HEK293 (cell line): ENCODE results near the gene PURB.
A peak's percentile ranks its signal among the peaks of the same experiment; 100 is the strongest.

Source experiments
- CTCF ChIA-PET: fragments of 350-600 bp; formaldehyde crosslinking; extraction: SDS; loops from one replicate; lab custom pipeline; 2021; ENCODE audit warnings: antibody characterized with exemption; lab: Yijun Ruan, JAX
- POLR2A ChIA-PET: fragments of 300-600 bp; formaldehyde crosslinking; extraction: SDS; loops from one replicate; lab custom pipeline; 2020; ENCODE audit warnings: antibody characterized with exemption, inconsistent platforms; lab: Yijun Ruan, JAX
- H3K27ac ChIP-seq: fragments of 200-500 bp; sonication (Bioruptor generic); 2 replicates; pipeline ENCODE4 v1.5.1; 2014; ENCODE audit warnings: low read depth, low read length, control low read depth, inconsistent platforms; ENCODE audit errors: extremely low read depth
- H3K36me3 ChIP-seq, 2 experiments: fragments of 200-500 bp in 1 of 2; sonication (Bioruptor generic) in 1 of 2; 1 replicate in 1 of 2; 2 replicates in 1 of 2; pipeline ENCODE4 v1.5.1; 2014 to 2017; ENCODE audit warnings: inconsistent platforms in 2 of 2, low read length in 2 of 2; ENCODE audit not compliant: control insufficient read depth in 2 of 2, insufficient read depth in 1 of 2
- H3K4me1 ChIP-seq: fragments of 200-500 bp; sonication (Bioruptor generic); 2 replicates; pipeline ENCODE4 v1.5.1; 2014; ENCODE audit warnings: mild to moderate bottlenecking, low read length, inconsistent platforms; ENCODE audit not compliant: control insufficient read depth, insufficient read depth
- H3K4me3 ChIP-seq: 2 replicates; pipeline ENCODE4 v1.5.1; 2011; ENCODE audit warnings: low read depth, mild to moderate bottlenecking, control low read depth, low read length, moderate library complexity
- H3K9me3 ChIP-seq: fragments of 200-500 bp; sonication (Bioruptor generic); 2 replicates; pipeline ENCODE4 v1.5.1; 2014; ENCODE audit warnings: low read depth, low read length, inconsistent platforms; ENCODE audit not compliant: control insufficient read depth, insufficient read depth
- CTCF ChIP-seq: fragments of 450-650 bp; formaldehyde crosslinking; IDR thresholded peaks from 2 replicates; pipeline ENCODE4 v1.5.1; 2016; ENCODE audit warnings: missing biosample characterization, missing genetic modification characterization
- GFI1B ChIP-seq: fragments of 450-650 bp; formaldehyde crosslinking; IDR thresholded peaks from 2 replicates; pipeline ENCODE4 v1.5.1; 2016; ENCODE audit warnings: missing biosample characterization, missing genetic modification characterization
- PRDM4 ChIP-seq: fragments of 450-650 bp; formaldehyde crosslinking; IDR thresholded peaks from 2 replicates; pipeline ENCODE4 v1.5.1; 2017; ENCODE audit warnings: missing biosample characterization, missing genetic modification characterization
- ZBTB20 ChIP-seq: fragments of 450-650 bp; formaldehyde crosslinking; IDR thresholded peaks from 2 replicates; pipeline ENCODE4 v1.5.1; 2016; ENCODE audit warnings: missing biosample characterization, missing genetic modification characterization
- ZIC2 ChIP-seq: fragments of 450-650 bp; formaldehyde crosslinking; IDR thresholded peaks from 2 replicates; pipeline ENCODE4 v1.5.1; 2016; ENCODE audit warnings: missing biosample characterization, missing genetic modification characterization
- ZNF146 ChIP-seq: fragments of 450-650 bp; formaldehyde crosslinking; IDR thresholded peaks from 2 replicates; pipeline ENCODE4 v1.5.1; 2016; ENCODE audit warnings: missing biosample characterization, missing genetic modification characterization
- ZNF221 ChIP-seq: fragments of 450-650 bp; formaldehyde crosslinking; IDR thresholded peaks from 2 replicates; pipeline ENCODE4 v1.5.1; 2017; ENCODE audit warnings: missing biosample characterization, missing genetic modification characterization, borderline replicate concordance
- ZNF223 ChIP-seq: fragments of 450-650 bp; formaldehyde crosslinking; IDR thresholded peaks from 2 replicates; pipeline ENCODE4 v1.5.1; 2016; ENCODE audit warnings: missing biosample characterization, missing genetic modification characterization
- ZNF280D ChIP-seq: fragments of 450-650 bp; formaldehyde crosslinking; IDR thresholded peaks from 2 replicates; pipeline ENCODE4 v1.5.1; 2016; ENCODE audit warnings: missing biosample characterization, missing genetic modification characterization
- ZNF514 ChIP-seq: fragments of 450-650 bp; formaldehyde crosslinking; IDR thresholded peaks from 2 replicates; pipeline ENCODE4 v1.5.1; 2016; ENCODE audit warnings: missing biosample characterization, missing genetic modification characterization
- ZNF544 ChIP-seq: fragments of 450-650 bp; formaldehyde crosslinking; IDR thresholded peaks from 2 replicates; pipeline ENCODE4 v1.5.0; 2017; ENCODE audit warnings: missing biosample characterization, missing genetic modification characterization
- ZNF629 ChIP-seq: fragments of 450-650 bp; formaldehyde crosslinking; IDR thresholded peaks from 2 replicates; pipeline ENCODE4 v1.5.1; 2017; ENCODE audit warnings: missing biosample characterization, missing genetic modification characterization
- ZNF654 ChIP-seq: fragments of 450-650 bp; formaldehyde crosslinking; IDR thresholded peaks from 2 replicates; pipeline ENCODE4 v1.5.1; 2016; ENCODE audit warnings: low read depth, missing biosample characterization, missing genetic modification characterization
- ZNF664 ChIP-seq: fragments of 450-650 bp; formaldehyde crosslinking; IDR thresholded peaks from 2 replicates; pipeline ENCODE4 v1.5.1; 2016; ENCODE audit warnings: missing biosample characterization, missing genetic modification characterization
- TF ChIP-seq, protein P1 (sequence below): fragments of 450-650 bp; IDR thresholded peaks from 2 replicates; pipeline ENCODE4 v1.5.1; 2018; ENCODE audit warnings: missing biosample characterization, mild to moderate bottlenecking, missing genetic modification characterization
- TF ChIP-seq, protein P2 (sequence below): fragments of 450-650 bp; formaldehyde crosslinking; IDR thresholded peaks from 2 replicates; pipeline ENCODE4 v1.5.1; 2016; ENCODE audit warnings: missing biosample characterization, missing genetic modification characterization
- TF ChIP-seq, protein P3 (sequence below): fragments of 450-650 bp; formaldehyde crosslinking; IDR thresholded peaks from 2 replicates; pipeline ENCODE4 v1.5.1; 2016; ENCODE audit warnings: missing biosample characterization, missing genetic modification characterization

PURB gene

GRCh38 chr7:44918029-44918428, 32.7 kb upstream of the PURB start:
- TF ChIP-seq ZNF223 (tag by site-specific recombination) (no peak), ZNF146 (tag by site-specific recombination) (peak; percentile 62)
- Histone ChIP-seq H3K36me3 (no peaks in the 10 kb centered on the region), H3K9me3 (no peaks in the 10 kb centered on the region), H3K4me3 (no peak overlapping the region), H3K27ac (no peak overlapping the region), H3K4me1 (no peaks in the 10 kb centered on the region)
- ChIA-PET CTCF (interaction anchor here (1.0 kb wide), 1 partner anchor 9 kb away, joined by 3 read pairs; no protein-coding TSS in a partner anchor), POLR2A (no interaction called here)

- Histone ChIP-seq H3K9me3 (no peaks in the 10 kb centered on the region), H3K27ac (no peak overlapping the region), H3K4me3 (no peak overlapping the region), H3K4me1 (no peaks in the 10 kb centered on the region), H3K36me3 (no peaks in the 10 kb centered on the region)
- ChIA-PET POLR2A (interaction anchor here (0.9 kb wide), 1 partner anchor 114 kb away, joined by 3 read pairs; no protein-coding TSS in a partner anchor), CTCF (interaction anchor here (1.1 kb wide), 1 partner anchor 329 kb away, joined by 4 read pairs; no protein-coding TSS in a partner anchor)
- TF ChIP-seq ZIC2 (tag by site-specific recombination) (no peak), ZNF544 (tag by site-specific recombination) (no peak), GFI1B (tag by site-specific recombination) (no peak), ZBTB20 (no peak), ZNF221 (tag by site-specific recombination) (no peak), ZNF629 (tag by site-specific recombination) (no peak), ZNF664 (tag by site-specific recombination) (no peak), PRDM4 (tag by site-specific recombination) (no peak), ZNF654 (tag by site-specific recombination) (no peak), CTCF (no peak), ZNF514 (tag by site-specific recombination) (no peak), ZNF280D (tag by site-specific recombination) (no peak)
- TF ChIP-seq, protein P1, sequence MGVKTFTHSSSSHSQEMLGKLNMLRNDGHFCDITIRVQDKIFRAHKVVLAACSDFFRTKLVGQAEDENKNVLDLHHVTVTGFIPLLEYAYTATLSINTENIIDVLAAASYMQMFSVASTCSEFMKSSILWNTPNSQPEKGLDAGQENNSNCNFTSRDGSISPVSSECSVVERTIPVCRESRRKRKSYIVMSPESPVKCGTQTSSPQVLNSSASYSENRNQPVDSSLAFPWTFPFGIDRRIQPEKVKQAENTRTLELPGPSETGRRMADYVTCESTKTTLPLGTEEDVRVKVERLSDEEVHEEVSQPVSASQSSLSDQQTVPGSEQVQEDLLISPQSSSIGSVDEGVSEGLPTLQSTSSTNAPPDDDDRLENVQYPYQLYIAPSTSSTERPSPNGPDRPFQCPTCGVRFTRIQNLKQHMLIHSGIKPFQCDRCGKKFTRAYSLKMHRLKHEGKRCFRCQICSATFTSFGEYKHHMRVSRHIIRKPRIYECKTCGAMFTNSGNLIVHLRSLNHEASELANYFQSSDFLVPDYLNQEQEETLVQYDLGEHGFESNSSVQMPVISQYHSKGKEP (tag by site-specific recombination) = no peak
- TF ChIP-seq, protein P2, sequence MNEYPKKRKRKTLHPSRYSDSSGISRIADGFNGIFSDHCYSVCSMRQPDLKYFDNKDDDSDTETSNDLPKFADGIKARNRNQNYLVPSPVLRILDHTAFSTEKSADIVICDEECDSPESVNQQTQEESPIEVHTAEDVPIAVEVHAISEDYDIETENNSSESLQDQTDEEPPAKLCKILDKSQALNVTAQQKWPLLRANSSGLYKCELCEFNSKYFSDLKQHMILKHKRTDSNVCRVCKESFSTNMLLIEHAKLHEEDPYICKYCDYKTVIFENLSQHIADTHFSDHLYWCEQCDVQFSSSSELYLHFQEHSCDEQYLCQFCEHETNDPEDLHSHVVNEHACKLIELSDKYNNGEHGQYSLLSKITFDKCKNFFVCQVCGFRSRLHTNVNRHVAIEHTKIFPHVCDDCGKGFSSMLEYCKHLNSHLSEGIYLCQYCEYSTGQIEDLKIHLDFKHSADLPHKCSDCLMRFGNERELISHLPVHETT (tag by site-specific recombination) = no peak
- TF ChIP-seq, protein P3, sequence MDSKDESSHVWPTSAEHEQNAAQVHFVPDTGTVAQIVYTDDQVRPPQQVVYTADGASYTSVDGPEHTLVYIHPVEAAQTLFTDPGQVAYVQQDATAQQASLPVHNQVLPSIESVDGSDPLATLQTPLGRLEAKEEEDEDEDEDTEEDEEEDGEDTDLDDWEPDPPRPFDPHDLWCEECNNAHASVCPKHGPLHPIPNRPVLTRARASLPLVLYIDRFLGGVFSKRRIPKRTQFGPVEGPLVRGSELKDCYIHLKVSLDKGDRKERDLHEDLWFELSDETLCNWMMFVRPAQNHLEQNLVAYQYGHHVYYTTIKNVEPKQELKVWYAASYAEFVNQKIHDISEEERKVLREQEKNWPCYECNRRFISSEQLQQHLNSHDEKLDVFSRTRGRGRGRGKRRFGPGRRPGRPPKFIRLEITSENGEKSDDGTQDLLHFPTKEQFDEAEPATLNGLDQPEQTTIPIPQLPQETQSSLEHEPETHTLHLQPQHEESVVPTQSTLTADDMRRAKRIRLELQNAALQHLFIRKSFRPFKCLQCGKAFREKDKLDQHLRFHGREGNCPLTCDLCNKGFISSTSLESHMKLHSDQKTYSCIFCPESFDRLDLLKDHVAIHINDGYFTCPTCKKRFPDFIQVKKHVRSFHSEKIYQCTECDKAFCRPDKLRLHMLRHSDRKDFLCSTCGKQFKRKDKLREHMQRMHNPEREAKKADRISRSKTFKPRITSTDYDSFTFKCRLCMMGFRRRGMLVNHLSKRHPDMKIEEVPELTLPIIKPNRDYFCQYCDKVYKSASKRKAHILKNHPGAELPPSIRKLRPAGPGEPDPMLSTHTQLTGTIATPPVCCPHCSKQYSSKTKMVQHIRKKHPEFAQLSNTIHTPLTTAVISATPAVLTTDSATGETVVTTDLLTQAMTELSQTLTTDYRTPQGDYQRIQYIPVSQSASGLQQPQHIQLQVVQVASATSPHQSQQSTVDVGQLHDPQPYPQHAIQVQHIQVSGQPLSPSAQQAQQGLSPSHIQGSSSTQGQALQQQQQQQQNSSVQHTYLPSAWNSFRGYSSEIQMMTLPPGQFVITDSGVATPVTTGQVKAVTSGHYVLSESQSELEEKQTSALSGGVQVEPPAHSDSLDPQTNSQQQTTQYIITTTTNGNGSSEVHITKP = no peak
Observed at GRCh38 chr7:44917465-44917864, 32.1 kb upstream of the PURB start.
